SK-N-SH treated with all-trans-retinoic acid at 6 μM for 48 hours (cell line): ENCODE data around the gene ZW10.

ENCODE experiments used
- ATAC-seq: fragments of 200-7000 bp; cut with Tn5 transposase; 3 replicates; pipeline ENCODE4 v1.9.1; 2020; ENCODE audit warnings: mild to moderate bottlenecking, moderate library complexity
- BACH2 ChIP-seq: fragments of 250-450 bp; sonication (Bioruptor Pico); IDR thresholded peaks from 2 replicates; pipeline ENCODE4 v1.9.0; 2021; ENCODE audit warnings: mild to moderate bottlenecking, borderline replicate concordance
- CREB5 ChIP-seq: fragments of 250-450 bp; sonication (Bioruptor Pico); IDR thresholded peaks from 2 replicates; pipeline ENCODE4 v1.5.1; 2020; ENCODE audit warnings: low read depth, mild to moderate bottlenecking, moderate library complexity
- CSDC2 ChIP-seq: fragments of 250-450 bp; sonication (Bioruptor Pico); IDR thresholded peaks from 2 replicates; pipeline ENCODE4 v1.5.0; 2020; ENCODE audit warnings: mild to moderate bottlenecking, moderate library complexity
- ESRRG ChIP-seq: fragments of 250-450 bp; sonication (Bioruptor Pico); IDR thresholded peaks from 2 replicates; pipeline ENCODE4 v1.6.1; 2021; ENCODE audit warnings: mild to moderate bottlenecking
- GLIS3 ChIP-seq: fragments of 250-450 bp; sonication (Bioruptor Pico); IDR thresholded peaks from 2 replicates; pipeline ENCODE4 v1.5.0; 2020; ENCODE audit warnings: mild to moderate bottlenecking, moderate library complexity
- ISL1 ChIP-seq: fragments of 250-450 bp; sonication (Bioruptor Pico); IDR thresholded peaks from 2 replicates; pipeline ENCODE4 v2.1.2; 2022; ENCODE audit warnings: mild to moderate bottlenecking, moderate library complexity
- POU6F1 ChIP-seq: fragments of 250-450 bp; sonication (Bioruptor Pico); IDR thresholded peaks from 2 replicates; pipeline ENCODE4 v1.8.0; 2021; ENCODE audit warnings: low read depth, mild to moderate bottlenecking, moderate library complexity, borderline replicate concordance
- RARB ChIP-seq: fragments of 250-450 bp; sonication (Bioruptor Pico); IDR thresholded peaks from 2 replicates; pipeline ENCODE4 v1.8.0; 2021; ENCODE audit warnings: mild to moderate bottlenecking, moderate library complexity
- SNAI2 ChIP-seq: fragments of 250-450 bp; sonication (Bioruptor Pico); IDR thresholded peaks from 2 replicates; pipeline ENCODE4 v1.5.0; 2020; ENCODE audit warnings: mild to moderate bottlenecking, moderate library complexity
- TCF4 ChIP-seq: fragments of 250-450 bp; sonication (Bioruptor Pico); IDR thresholded peaks from 2 replicates; pipeline ENCODE4 v1.8.0; 2021; ENCODE audit warnings: mild to moderate bottlenecking, moderate library complexity, borderline replicate concordance
- ZC3H10 ChIP-seq: fragments of 250-450 bp; sonication (Bioruptor Pico); IDR thresholded peaks from 2 replicates; pipeline ENCODE4 v1.5.1; 2021; ENCODE audit warnings: mild to moderate bottlenecking, moderate library complexity
- ZFP3 ChIP-seq: fragments of 250-450 bp; sonication (Bioruptor Pico); IDR thresholded peaks from 2 replicates; pipeline ENCODE4 v1.5.0; 2020; ENCODE audit warnings: mild to moderate bottlenecking, moderate library complexity
- ZFP30 ChIP-seq: fragments of 450-650 bp; formaldehyde crosslinking; IDR thresholded peaks from 2 replicates; pipeline ENCODE4 v1.5.0; 2022; ENCODE audit warnings: mild to moderate bottlenecking, moderate library complexity
- ZNF565 ChIP-seq: fragments of 450-650 bp; formaldehyde crosslinking; conservative IDR thresholded peaks from 2 replicates; pipeline ENCODE4 v1.5.0; 2020; ENCODE audit warnings: low read depth, mild to moderate bottlenecking, moderate library complexity
- ZNF70 ChIP-seq: fragments of 450-650 bp; formaldehyde crosslinking; IDR thresholded peaks from 2 replicates; pipeline ENCODE4 v1.5.0; 2020; ENCODE audit warnings: mild to moderate bottlenecking, moderate library complexity
- ZNF8 ChIP-seq: fragments of 450-650 bp; formaldehyde crosslinking; IDR thresholded peaks from 2 replicates; pipeline ENCODE4 v1.5.0; 2020; ENCODE audit warnings: mild to moderate bottlenecking, moderate library complexity
- TF ChIP-seq, protein P1 (sequence below): fragments of 250-450 bp; sonication (Bioruptor Pico); IDR thresholded peaks from 2 replicates; pipeline ENCODE4 v1.5.0; 2020; ENCODE audit warnings: mild to moderate bottlenecking, moderate library complexity
- TF ChIP-seq, protein P2 (sequence below): fragments of 250-450 bp; sonication (Bioruptor Pico); IDR thresholded peaks from 2 replicates; pipeline ENCODE4 v1.5.1; 2021; ENCODE audit warnings: mild to moderate bottlenecking, moderate library complexity

The ZW10 gene

GRCh38 chr11:113722934-113723333 lies 50.6 kb downstream of the ZW10 start:
- ATAC-seq, result no peak

DNA sequence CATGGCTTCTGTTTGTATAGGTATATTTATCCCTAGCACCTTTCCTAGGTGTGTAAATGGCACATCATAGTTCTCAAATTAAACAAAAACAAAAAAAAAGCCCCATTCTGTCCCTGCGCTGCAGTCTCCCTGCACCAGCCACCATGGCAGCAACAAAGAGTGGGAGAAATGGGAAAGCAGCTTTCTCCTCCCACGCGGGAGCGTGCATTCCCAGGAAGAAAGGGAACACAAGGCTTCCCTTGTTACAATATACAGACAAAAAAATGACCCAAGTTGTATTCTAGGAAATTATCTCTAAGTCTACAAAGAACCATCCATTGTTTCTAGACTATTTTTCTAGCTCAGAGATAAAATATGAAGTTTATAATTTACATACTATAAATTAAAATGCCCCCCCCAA lies 51.3 kb downstream of the ZW10 start:
- TF ChIP-seq ZNF8, result no peak
- TF ChIP-seq CREB5 (CRISPR knock-in tag), result no peak
- TF ChIP-seq, protein P1, sequence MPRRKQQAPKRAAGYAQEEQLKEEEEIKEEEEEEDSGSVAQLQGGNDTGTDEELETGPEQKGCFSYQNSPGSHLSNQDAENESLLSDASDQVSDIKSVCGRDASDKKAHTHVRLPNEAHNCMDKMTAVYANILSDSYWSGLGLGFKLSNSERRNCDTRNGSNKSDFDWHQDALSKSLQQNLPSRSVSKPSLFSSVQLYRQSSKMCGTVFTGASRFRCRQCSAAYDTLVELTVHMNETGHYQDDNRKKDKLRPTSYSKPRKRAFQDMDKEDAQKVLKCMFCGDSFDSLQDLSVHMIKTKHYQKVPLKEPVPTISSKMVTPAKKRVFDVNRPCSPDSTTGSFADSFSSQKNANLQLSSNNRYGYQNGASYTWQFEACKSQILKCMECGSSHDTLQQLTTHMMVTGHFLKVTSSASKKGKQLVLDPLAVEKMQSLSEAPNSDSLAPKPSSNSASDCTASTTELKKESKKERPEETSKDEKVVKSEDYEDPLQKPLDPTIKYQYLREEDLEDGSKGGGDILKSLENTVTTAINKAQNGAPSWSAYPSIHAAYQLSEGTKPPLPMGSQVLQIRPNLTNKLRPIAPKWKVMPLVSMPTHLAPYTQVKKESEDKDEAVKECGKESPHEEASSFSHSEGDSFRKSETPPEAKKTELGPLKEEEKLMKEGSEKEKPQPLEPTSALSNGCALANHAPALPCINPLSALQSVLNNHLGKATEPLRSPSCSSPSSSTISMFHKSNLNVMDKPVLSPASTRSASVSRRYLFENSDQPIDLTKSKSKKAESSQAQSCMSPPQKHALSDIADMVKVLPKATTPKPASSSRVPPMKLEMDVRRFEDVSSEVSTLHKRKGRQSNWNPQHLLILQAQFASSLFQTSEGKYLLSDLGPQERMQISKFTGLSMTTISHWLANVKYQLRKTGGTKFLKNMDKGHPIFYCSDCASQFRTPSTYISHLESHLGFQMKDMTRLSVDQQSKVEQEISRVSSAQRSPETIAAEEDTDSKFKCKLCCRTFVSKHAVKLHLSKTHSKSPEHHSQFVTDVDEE (CRISPR knock-in tag), result no peak
- TF ChIP-seq, protein P2, sequence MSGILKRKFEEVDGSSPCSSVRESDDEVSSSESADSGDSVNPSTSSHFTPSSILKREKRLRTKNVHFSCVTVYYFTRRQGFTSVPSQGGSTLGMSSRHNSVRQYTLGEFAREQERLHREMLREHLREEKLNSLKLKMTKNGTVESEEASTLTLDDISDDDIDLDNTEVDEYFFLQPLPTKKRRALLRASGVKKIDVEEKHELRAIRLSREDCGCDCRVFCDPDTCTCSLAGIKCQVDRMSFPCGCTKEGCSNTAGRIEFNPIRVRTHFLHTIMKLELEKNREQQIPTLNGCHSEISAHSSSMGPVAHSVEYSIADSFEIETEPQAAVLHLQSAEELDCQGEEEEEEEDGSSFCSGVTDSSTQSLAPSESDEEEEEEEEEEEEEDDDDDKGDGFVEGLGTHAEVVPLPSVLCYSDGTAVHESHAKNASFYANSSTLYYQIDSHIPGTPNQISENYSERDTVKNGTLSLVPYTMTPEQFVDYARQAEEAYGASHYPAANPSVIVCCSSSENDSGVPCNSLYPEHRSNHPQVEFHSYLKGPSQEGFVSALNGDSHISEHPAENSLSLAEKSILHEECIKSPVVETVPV (CRISPR knock-in tag), result no peak
- TF ChIP-seq ZC3H10 (CRISPR knock-in tag), result no peak
- TF ChIP-seq POU6F1 (CRISPR knock-in tag), result no peak
- TF ChIP-seq ZNF565 (CRISPR knock-in tag), result no peak
- no peak for TF ChIP-seq ZNF70 (CRISPR knock-in tag)
- no peak for TF ChIP-seq ZFP30
- no peak for TF ChIP-seq TCF4 (CRISPR knock-in tag)
- ATAC-seq, result no peak

More at GRCh38 chr11:113722934-113723333, 50.6 kb downstream of the ZW10 start:
- no peak for TF ChIP-seq TCF4 (CRISPR knock-in tag)
- TF ChIP-seq ZNF8, result no peak
- no peak for TF ChIP-seq ISL1 (CRISPR knock-in tag)
- no peak for TF ChIP-seq POU6F1 (CRISPR knock-in tag)
- no peak for TF ChIP-seq ZC3H10 (CRISPR knock-in tag)
- no peak for TF ChIP-seq CSDC2
- no peak for TF ChIP-seq ESRRG
- no peak for TF ChIP-seq SNAI2 (CRISPR knock-in tag)
- TF ChIP-seq, protein P2 (CRISPR knock-in tag), result no peak
- TF ChIP-seq ZFP3 (CRISPR knock-in tag), result no peak
- TF ChIP-seq ZFP30, result no peak
- TF ChIP-seq CREB5 (CRISPR knock-in tag), result no peak
- TF ChIP-seq GLIS3 (CRISPR knock-in tag), result no peak
- TF ChIP-seq RARB, result no peak
- TF ChIP-seq ZNF70 (CRISPR knock-in tag), result no peak
- TF ChIP-seq BACH2 (CRISPR knock-in tag), result no peak
- TF ChIP-seq, all 23 proteins: peak for 0
